AG04450 (cell line): ENCODE measurements around the gene COL4A4. TPM values are rescaled to one million over a fixed set of nuclear protein-coding genes. Genes with fewer than 3 reads are reported as not detected.

Source experiments
- CTCF ChIA-PET: fragments of 300-600, 350-600 bp; formaldehyde crosslinking; extraction: SDS; loops from one replicate; lab custom pipeline; 2022; ENCODE audit warnings: antibody characterized with exemption, inconsistent platforms; lab: Charles Lee
- POLR2A ChIA-PET: fragments of 350-600 bp; formaldehyde crosslinking; extraction: SDS; loops from one replicate; lab custom pipeline; 2021; ENCODE audit warnings: antibody characterized with exemption, inconsistent platforms; lab: Yijun Ruan, JAX
- DNase-seq: peaks from one replicate; pipeline ENCODE4 v3.0.0-alpha.2; 2011; ENCODE audit warnings: low read depth, low spot score
- H3K27ac ChIP-seq: one replicate; pipeline ENCODE4 v1.5.1; 2012; ENCODE audit warnings: low read depth, low read length, control low read depth
- H3K27me3 ChIP-seq: one replicate; pipeline ENCODE4 v1.6.0; 2012; ENCODE audit warnings: low read length; ENCODE audit not compliant: control insufficient read depth, insufficient read depth
- H3K4me3 ChIP-seq: 2 replicates; pipeline ENCODE4 v1.5.1; 2011; ENCODE audit warnings: mild to moderate bottlenecking, low read depth, low read length, control low read depth
- H3K9me3 ChIP-seq: 2 replicates; pipeline ENCODE4 v1.5.1; 2012; ENCODE audit warnings: low read length; ENCODE audit not compliant: control insufficient read depth, insufficient read depth
- polyA plus RNA-seq: library from polyadenylated mRNA; depleted of rRNA; stranded (reverse); fragments of >200 nt; gene quantifications from 2 replicates; pipeline ENCODE4 v1.2.3, GENCODE V29; 2011
- TF ChIP-seq, protein P1 (sequence below): IDR thresholded peaks from 2 replicates; pipeline ENCODE4 v1.5.1; 2011; ENCODE audit warnings: low read depth, low read length, control low read depth, inconsistent platforms

The COL4A4 gene
- polyA plus RNA-seq, 1 experiment: 0.06 TPM

- Histone ChIP-seq H3K9me3 (no peaks in the 10 kb centered on the region), H3K27ac (no peak overlapping the region), H3K4me3 (no peak overlapping the region), H3K27me3 (no peaks in the 10 kb centered on the region)
- CTCF ChIA-PET: no interaction called here
- no peak for DNase-seq
- TF ChIP-seq, protein P1, sequence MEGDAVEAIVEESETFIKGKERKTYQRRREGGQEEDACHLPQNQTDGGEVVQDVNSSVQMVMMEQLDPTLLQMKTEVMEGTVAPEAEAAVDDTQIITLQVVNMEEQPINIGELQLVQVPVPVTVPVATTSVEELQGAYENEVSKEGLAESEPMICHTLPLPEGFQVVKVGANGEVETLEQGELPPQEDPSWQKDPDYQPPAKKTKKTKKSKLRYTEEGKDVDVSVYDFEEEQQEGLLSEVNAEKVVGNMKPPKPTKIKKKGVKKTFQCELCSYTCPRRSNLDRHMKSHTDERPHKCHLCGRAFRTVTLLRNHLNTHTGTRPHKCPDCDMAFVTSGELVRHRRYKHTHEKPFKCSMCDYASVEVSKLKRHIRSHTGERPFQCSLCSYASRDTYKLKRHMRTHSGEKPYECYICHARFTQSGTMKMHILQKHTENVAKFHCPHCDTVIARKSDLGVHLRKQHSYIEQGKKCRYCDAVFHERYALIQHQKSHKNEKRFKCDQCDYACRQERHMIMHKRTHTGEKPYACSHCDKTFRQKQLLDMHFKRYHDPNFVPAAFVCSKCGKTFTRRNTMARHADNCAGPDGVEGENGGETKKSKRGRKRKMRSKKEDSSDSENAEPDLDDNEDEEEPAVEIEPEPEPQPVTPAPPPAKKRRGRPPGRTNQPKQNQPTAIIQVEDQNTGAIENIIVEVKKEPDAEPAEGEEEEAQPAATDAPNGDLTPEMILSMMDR: no peak
- POLR2A ChIA-PET: interaction anchor here (0.6 to 0.7 kb wide), 2 partner anchors 68 to 298 kb away, joined by 3 to 4 read pairs; no protein-coding TSS in a partner anchor
Observed at GRCh38 chr2:226971770-226972169, 192.2 kb downstream of the COL4A4 start.

DNA sequence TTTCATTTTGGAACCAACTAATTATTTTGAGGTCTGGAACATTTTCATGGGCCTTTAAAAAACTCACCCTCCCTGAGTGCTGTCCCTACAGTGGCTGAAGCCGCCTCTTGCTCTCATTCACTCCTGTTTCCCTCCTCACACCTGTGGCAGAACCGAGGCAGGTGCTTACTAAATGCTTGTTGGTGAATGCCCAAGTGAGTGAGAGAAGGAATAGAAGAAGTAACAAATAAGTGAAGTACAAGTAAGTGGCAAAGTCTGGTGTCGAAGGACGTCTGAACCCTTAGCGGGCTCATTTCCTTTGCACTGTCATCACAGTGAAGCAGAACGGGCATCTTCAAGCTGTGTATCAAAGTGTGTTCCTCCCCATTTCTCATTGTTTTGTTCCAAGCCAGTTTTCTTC is 192.9 kb downstream of the COL4A4 start:
- ChIA-PET POLR2A (interaction anchor here (0.6 to 0.7 kb wide), 2 partner anchors 67 to 297 kb away, joined by 3 to 4 read pairs; no protein-coding TSS in a partner anchor), CTCF (no interaction called here)
- DNase-seq: no peak
- no peak overlapping the region for H3K4me3 ChIP-seq
- H3K9me3 ChIP-seq: no peaks in the 10 kb centered on the region
- TF ChIP-seq, protein P1: no peak
- H3K27ac ChIP-seq: no peak overlapping the region
- H3K27me3 ChIP-seq: no peaks in the 10 kb centered on the region

DNA sequence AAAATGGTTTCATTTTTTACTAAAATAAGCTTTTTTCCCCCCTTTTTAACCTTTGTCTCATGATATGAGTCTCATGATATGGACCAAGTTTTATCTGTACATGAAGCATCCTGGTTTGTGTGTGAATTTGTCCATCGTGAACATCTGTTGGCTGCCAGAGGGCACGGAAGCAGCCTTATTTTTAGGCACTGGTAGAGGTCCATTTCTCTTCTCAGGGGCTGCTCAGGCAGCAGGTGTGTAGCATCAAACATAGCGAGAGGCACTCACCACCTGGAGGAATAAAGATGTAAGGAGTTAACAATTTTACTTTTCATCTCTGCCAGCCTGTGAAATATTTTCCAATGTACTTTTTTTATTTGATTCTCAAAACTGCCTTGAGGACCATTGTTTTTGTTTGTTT is 193.6 kb downstream of the COL4A4 start:
- Histone ChIP-seq H3K9me3 (no peaks in the 10 kb centered on the region), H3K27ac (no peak overlapping the region), H3K27me3 (no peaks in the 10 kb centered on the region), H3K4me3 (no peak overlapping the region)
- ChIA-PET POLR2A (no interaction called here), CTCF (interaction anchor here (0.5 kb wide), 1 partner anchor 122 kb away, joined by 3 read pairs; no protein-coding TSS in a partner anchor)
- TF ChIP-seq, protein P1: no peak
- DNase-seq: no peak

DNA sequence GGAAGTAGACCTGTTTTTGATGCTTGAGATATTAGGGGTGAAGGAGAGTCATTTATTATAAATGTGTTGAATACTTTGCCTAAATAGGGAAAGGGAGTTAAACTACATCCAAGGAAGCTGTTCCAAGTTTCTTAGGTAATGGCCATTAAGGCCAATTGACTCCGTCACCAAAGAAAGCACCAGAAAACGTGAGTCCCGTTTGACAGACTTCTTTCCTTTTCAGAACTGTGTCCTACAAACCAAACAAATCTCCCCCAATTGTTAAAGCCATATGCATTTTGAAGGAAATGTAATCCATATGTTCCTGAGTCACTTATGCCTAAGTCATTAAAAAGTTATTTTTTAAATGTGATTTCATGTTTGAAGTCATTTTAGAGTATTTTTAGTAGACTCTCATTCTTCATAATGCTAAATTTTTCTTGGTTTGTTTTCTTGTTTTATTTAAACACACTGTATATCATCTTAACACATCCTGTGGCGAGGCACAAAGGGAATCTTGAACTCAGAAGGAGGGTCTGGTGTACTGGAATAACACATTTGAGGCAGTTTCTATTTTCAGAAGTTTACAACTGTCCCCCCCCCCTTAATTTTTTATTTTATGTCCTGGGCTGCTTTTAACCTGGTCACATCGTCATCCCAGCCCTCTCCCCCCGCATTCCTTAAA is 194.5 kb downstream of the COL4A4 start:
- H3K27ac ChIP-seq: no peak overlapping the region
- CTCF ChIA-PET: interaction anchor here (0.6 to 0.7 kb wide), 4 partner anchors 8 to 1306 kb away, joined by 3 to 12 read pairs (median 3); no protein-coding TSS in a partner anchor

GRCh38 chr2:226965376-226965775 is 198.6 kb downstream of the COL4A4 start:
- no peak for DNase-seq
- TF ChIP-seq, protein P1: no peak
- Histone ChIP-seq H3K4me3 (no peak overlapping the region), H3K27me3 (no peaks in the 10 kb centered on the region), H3K27ac (no peak overlapping the region), H3K9me3 (no peaks in the 10 kb centered on the region)
- POLR2A ChIA-PET: no interaction called here
- CTCF ChIA-PET: no interaction called here

More for the DNA sequence above, 194.5 kb downstream of the COL4A4 start:
- H3K4me3 ChIP-seq: no peak overlapping the region
- no peaks in the 10 kb centered on the region for H3K27me3 ChIP-seq
- TF ChIP-seq, protein P1: no peak
- no peak for DNase-seq
- POLR2A ChIA-PET: interaction anchor here (0.7 kb wide), 1 partner anchor 9 kb away, joined by 3 read pairs; no protein-coding TSS in a partner anchor
- no peaks in the 10 kb centered on the region for H3K9me3 ChIP-seq
